Peyer's patch (tissue), 4 donors: ENCODE measurements around the gene ARID5A. TPM values are rescaled to one million over a fixed set of nuclear protein-coding genes. Genes with fewer than 3 reads are reported as not detected.

Experiments used
- DNase-seq, 3 donors: peaks; one replicate each; pipeline ENCODE4 v3.0.0-alpha.2; 2017 to 2019
- H3K27ac ChIP-seq, 4 donors: fragments of 200-600 bp; sonication (generic); one replicate each; pipeline ENCODE4 v1.5.1; 2016 to 2019
- H3K27me3 ChIP-seq, 2 donors: fragments of 200-600 bp; sonication (generic); one replicate each; pipeline ENCODE4 v1.5.1; 2019
- H3K36me3 ChIP-seq, 3 donors: fragments of 200-600 bp; sonication (generic); one replicate each; pipeline ENCODE4 v1.5.1; 2016 to 2019
- H3K4me1 ChIP-seq, 4 donors: fragments of 200-600 bp; sonication (generic); one replicate each; pipeline ENCODE4 v1.5.1; 2016 to 2019
- H3K4me3 ChIP-seq, 4 donors: fragments of 200-600 bp; sonication (generic); 1 replicate in 3 of 4; 2 replicates in 1 of 4; pipeline ENCODE4 v1.5.1; 2016 to 2019; ENCODE audit warnings: mild to moderate bottlenecking in 1 of 4
- H3K9me3 ChIP-seq, 4 donors: fragments of 200-600 bp; sonication (generic); one replicate each; pipeline ENCODE4 v1.5.1; 2016 to 2019; ENCODE audit warnings: mild to moderate bottlenecking in 1 of 4
- POLR2A ChIP-seq, 2 donors: fragments of 450-650 bp; IDR thresholded peaks; one replicate each; pipeline ENCODE4 v1.5.1; 2017; ENCODE audit warnings: antibody characterized with exemption in 2 of 2, mild to moderate bottlenecking in 2 of 2, moderate library complexity in 2 of 2
- total RNA-seq, 4 donors: library from RNA; depleted of rRNA; stranded (reverse); fragments of >200 nt; gene quantifications; one replicate each; pipeline ENCODE4 v1.1.0, GENCODE V29; 2016
- TF ChIP-seq, protein P1 (sequence below), 6 experiments: fragments of 450-650 bp in 4 of 6; fragments of 200-600 bp in 2 of 6; sonication (generic) in 1 of 6; IDR thresholded peaks; one replicate each; pipeline ENCODE4 v1.5.1; 2017 to 2019; ENCODE audit warnings: antibody characterized with exemption in 6 of 6, mild to moderate bottlenecking in 3 of 6, moderate library complexity in 1 of 6

The ARID5A gene
- total RNA-seq, 4 donors from 2014 or later, result 3.9 to 44.6 (median 16.9) TPM

DNA sequence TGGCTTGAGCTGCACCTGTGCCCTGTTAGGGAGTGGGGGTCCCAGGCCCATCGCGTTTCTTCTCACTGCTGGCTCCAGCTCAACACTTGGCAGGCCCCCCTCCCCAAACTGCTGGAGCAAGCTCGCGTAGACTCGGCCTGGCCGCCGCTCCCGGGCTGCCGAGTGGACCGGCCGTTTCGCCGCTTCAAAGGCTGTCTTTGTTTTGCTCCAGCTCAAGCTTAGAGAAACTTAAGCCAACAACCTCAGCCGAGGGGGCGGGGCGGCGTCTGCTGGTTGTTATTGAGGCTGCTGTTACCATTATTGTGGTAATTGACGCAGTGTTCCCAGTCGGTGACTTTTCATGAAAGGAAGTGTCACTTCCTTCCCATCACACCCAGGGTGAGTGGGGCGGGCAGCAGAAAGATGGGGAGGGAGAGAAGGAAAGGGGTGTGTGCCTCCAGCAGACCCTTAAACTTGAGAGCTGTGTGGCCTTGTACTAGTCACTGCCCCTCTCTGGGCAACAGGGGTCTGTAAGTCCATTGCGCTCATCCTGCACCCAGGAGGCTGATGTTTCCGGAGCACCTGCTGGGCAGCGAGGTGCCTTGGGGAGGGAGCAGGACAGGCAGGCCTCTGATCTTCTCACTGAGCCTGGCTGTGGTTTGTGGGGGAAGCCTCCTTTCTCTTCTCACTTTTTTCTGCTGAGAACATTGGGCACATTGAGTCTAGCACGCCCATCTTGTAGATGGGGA is 2.1 kb downstream of the ARID5A start:
- Histone ChIP-seq H3K4me1 (peaks cover 4 to 39% (median 20%) of the 10 kb centered on the region in 4 donors), H3K9me3 (no peaks in the 10 kb centered on the region), H3K27me3 (no peaks in the 10 kb centered on the region), H3K4me3 (peak overlapping the region; percentile 84 to 99 (median 87)), H3K27ac (peak overlapping the region; percentile 92 to 100 (median 98)), H3K36me3 (no peaks in the 10 kb centered on the region)
- DNase-seq, result peak; percentile 79 to 98 (median 97)
- TF ChIP-seq, protein P1, sequence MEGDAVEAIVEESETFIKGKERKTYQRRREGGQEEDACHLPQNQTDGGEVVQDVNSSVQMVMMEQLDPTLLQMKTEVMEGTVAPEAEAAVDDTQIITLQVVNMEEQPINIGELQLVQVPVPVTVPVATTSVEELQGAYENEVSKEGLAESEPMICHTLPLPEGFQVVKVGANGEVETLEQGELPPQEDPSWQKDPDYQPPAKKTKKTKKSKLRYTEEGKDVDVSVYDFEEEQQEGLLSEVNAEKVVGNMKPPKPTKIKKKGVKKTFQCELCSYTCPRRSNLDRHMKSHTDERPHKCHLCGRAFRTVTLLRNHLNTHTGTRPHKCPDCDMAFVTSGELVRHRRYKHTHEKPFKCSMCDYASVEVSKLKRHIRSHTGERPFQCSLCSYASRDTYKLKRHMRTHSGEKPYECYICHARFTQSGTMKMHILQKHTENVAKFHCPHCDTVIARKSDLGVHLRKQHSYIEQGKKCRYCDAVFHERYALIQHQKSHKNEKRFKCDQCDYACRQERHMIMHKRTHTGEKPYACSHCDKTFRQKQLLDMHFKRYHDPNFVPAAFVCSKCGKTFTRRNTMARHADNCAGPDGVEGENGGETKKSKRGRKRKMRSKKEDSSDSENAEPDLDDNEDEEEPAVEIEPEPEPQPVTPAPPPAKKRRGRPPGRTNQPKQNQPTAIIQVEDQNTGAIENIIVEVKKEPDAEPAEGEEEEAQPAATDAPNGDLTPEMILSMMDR (IDR thresholded peaks at IDR 0.05), result no peak
- peak; percentile 15 to 57 for TF ChIP-seq POLR2A (IDR thresholded peaks at IDR 0.05)

DNA sequence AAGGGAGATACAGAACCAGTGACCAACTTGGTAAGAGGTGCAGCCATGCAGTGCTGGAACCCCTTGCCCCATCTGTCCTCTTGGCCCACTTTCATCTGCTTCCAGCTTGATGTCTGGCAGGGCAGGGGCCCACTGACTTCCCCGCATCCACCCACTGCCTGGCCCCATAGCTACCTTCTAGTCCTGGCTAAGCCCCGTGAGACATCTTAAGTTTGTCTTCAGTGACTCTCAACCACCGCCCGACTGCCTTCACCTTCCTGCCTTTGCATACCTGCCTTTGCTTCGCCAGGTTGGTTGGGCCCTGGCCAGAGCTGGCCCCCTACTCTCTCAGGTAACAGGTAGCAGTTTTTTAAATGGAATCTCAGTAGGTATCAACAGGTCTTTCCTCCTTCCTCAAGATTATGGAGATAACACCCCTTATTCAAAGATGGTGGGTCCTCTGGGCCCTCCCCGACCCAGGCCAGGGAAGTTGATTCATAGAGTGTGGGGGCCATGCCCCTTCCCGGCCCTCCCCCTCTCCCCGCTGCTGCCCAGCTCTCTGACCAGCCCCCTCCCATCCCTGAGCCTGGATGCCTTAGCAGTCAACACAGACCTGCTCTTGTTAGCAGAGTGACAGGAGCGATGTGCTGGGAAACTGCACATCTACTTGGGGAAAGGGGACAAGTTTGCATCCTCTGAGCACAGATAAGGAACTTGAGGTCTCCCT is 2.8 kb downstream of the ARID5A start:
- TF ChIP-seq, protein P1 (IDR thresholded peaks at IDR 0.05), result no peak
- no peak for TF ChIP-seq POLR2A (IDR thresholded peaks at IDR 0.05)
- Histone ChIP-seq H3K27me3 (no peaks in the 10 kb centered on the region), H3K4me1 (peaks cover 4 to 38% (median 20%) of the 10 kb centered on the region in 4 donors), H3K4me3 (peak overlapping the region; percentile 84 to 99 (median 87)), H3K36me3 (no peaks in the 10 kb centered on the region), H3K27ac (peak overlapping the region; percentile 92 to 100 (median 98)), H3K9me3 (no peaks in the 10 kb centered on the region)
- DNase-seq, result peak in 1 of 3 donors; percentile 46

DNA sequence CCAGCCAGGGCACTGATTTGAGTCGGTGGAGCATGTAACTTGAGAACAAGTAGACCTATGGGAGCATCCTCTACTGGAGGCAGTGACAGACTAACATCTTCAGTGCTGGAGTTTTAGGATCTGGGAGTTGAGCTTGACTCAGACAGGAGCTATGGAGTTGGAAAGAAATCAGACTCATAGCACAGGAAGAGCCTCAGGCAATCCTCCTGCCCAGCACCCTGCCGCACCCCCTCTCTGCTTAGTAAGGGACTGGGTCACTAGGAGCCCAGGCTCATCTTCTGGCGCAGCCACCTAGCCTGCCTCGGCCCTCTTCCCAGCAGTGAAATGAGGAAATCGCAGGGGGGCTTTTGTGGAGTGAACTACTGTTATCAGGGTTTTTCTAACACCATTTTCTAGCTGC is 3.6 kb downstream of the ARID5A start:
- TF ChIP-seq, protein P1 (IDR thresholded peaks at IDR 0.05), result no peak
- Histone ChIP-seq H3K36me3 (no peaks in the 10 kb centered on the region), H3K27me3 (no peaks in the 10 kb centered on the region), H3K9me3 (no peaks in the 10 kb centered on the region), H3K27ac (peak overlapping the region in 1 of 4 donors; percentile 100), H3K4me1 (peaks cover 4 to 32% (median 20%) of the 10 kb centered on the region in 4 donors), H3K4me3 (no peak overlapping the region)
- peak in 1 of 3 donors; percentile 43 for DNase-seq

DNA sequence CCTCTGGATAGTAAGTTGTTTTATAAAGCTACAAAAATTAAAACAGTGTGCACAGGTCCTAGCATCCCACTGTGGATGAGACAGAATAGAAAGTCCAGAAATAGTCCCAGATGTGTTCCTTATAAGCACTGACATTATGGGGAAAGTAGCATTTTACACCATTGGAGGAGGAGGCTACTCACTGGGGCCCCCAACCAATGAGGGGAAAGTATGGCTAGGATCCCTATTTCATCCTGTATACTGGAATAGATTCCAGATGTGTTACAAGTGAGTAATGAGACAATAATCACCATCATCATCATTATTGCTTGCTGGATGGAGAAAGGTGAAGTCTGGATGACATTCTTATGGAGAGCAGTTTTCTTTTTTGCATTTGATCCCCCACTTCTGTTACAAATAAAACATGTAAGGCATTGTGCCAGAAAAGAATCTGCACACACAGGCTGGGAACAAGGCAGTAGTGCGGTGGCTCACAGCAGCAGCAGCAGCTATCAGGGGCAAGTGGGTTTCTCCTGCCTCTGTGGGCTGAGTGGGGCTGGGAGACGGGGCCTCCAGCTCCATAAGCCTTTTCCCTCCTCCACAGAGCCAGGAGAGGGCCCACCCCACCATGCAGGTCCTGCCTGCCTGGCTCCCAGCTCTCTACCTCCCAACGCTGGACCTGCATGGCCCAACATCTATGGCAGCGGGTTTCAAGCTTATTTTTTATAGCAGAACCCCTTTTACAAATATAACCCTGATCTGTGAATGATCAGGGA is 5.0 kb downstream of the ARID5A start:
- peaks cover 4 to 27% (median 17%) of the 10 kb centered on the region in 4 donors for H3K4me1 ChIP-seq
- H3K36me3 ChIP-seq, result peaks cover 0 to 3% (median 0%) of the 10 kb centered on the region in 3 donors
- TF ChIP-seq, protein P1 (IDR thresholded peaks at IDR 0.05), result no peak
- TF ChIP-seq POLR2A (IDR thresholded peaks at IDR 0.05), result no peak
- DNase-seq, result peak in 1 of 3 donors; percentile 40
- no peaks in the 10 kb centered on the region for H3K9me3 ChIP-seq
- no peak overlapping the region for H3K4me3 ChIP-seq
- H3K27ac ChIP-seq, result no peak overlapping the region
- no peaks in the 10 kb centered on the region for H3K27me3 ChIP-seq

DNA sequence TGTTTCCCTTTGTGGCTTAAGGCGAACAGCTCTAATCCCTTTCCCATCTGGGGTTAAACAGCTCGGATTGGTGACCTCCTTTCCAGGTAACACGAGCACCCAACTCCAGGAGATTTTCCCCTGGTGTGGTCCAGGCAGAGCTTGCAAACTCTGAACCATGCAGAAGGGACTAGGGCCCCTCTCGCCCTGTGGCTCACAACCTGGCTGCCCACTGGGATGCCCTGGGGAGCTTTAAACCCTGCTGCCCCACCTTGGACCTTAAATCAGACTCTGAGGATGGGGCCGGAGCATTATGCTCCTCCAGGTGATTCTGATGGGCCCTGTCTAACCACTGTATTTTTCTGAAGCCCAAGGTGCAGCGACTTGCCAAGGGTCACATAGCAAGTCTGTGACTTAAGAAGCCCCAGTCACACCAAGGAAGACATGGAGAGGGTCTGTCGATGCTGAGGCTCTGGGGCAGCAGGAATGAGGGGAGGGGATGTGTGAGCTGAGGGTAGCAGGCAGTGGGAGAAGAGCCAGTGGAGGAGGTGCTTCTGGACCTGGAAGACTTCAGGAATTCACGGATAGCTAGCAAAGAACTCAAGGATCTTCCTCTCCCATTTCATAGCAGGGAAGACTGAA is 5.9 kb downstream of the ARID5A start:
- no peak overlapping the region for H3K4me3 ChIP-seq
- no peak for DNase-seq
- peaks cover 4 to 25% (median 17%) of the 10 kb centered on the region in 4 donors for H3K4me1 ChIP-seq
- no peaks in the 10 kb centered on the region for H3K9me3 ChIP-seq
- no peak overlapping the region for H3K27ac ChIP-seq
- H3K27me3 ChIP-seq, result no peaks in the 10 kb centered on the region
- TF ChIP-seq, protein P1 (IDR thresholded peaks at IDR 0.05), result no peak
- no peak for TF ChIP-seq POLR2A (IDR thresholded peaks at IDR 0.05)
- peaks cover 0 to 3% (median 0%) of the 10 kb centered on the region in 3 donors for H3K36me3 ChIP-seq
